Pancreas (tissue), 10 donors: ENCODE measurements around the gene TMEM183A. TPM values are rescaled to one million over a fixed set of nuclear protein-coding genes. Genes with fewer than 3 reads are reported as not detected.

Experiments used
- ATAC-seq, 4 donors: fragments of 200-7000 bp; cut with Tn5 transposase; one replicate each; pipeline versions ENCODE4 v1.8.0 to v1.9.1; 2020; ENCODE audit warnings: mild to moderate bottlenecking in 4 of 4, moderate library complexity in 4 of 4
- DNase-seq, 6 donors: peaks; one replicate each; pipeline ENCODE4 v3.0.0-alpha.2; 2020
- FAIRE-seq: peaks from 2 replicates; lab custom pipeline; 2012; peaks lifted over from hg19 to GRCh38; lab: Jason Lieb, UNC
- H3K27ac ChIP-seq, 4 donors: fragments of 200-600 bp; sonication (generic); 1 replicate in 3 of 4; 2 replicates in 1 of 4; pipeline versions ENCODE4 v1.5.0 to v1.8.0; 2020
- H3K27me3 ChIP-seq, 4 donors: fragments of 200-600 bp; one replicate each; pipeline ENCODE4 v1.8.0; 2021
- H3K36me3 ChIP-seq, 3 donors: fragments of 200-600 bp; sonication (generic) in 1 of 3; one replicate each; pipeline versions ENCODE4 v1.5.0 to v1.8.0; 2020 to 2021
- H3K4me1 ChIP-seq, 3 donors: fragments of 200-600 bp; one replicate each; pipeline ENCODE4 v1.8.0; 2021
- H3K4me3 ChIP-seq, 4 donors: fragments of 200-600 bp; sonication (generic) in 2 of 4; one replicate each; pipeline versions ENCODE4 v1.5.0 to v1.8.0; 2020 to 2021
- H3K9me3 ChIP-seq, 4 donors: fragments of 200-600 bp; one replicate each; pipeline ENCODE4 v1.8.0; 2021
- CTCF ChIP-seq, 4 donors: fragments of 200-600 bp; sonication (generic) in 3 of 4; IDR thresholded peaks; one replicate each; pipeline versions ENCODE4 v1.5.0 to v1.8.0; 2021; ENCODE audit warnings: antibody characterized with exemption in 4 of 4
- WGBS, 2 donors: extraction: QIAGEN DNeasy Blood & Tissue Kit; methylation state at CpG; one replicate each; pipeline ENCODE4 v1.1.7; 2013; 5-methylcytosine and 5-hydroxymethylcytosine counted together
- intact Hi-C, 3 donors: fragments of 100-400 bp; cut with DNase I; formaldehyde crosslinking; loops; one replicate each; pipeline versions ENCODE4 v1.11.1 to v1.14.2; 2022
- polyA plus RNA-seq, 2 donors: library from polyadenylated mRNA; stranded (reverse); fragments of 200-250 nt; gene quantifications; one replicate each; pipeline ENCODE4 v1.2.3, GENCODE V29; 2013
- total RNA-seq, 6 donors: library from RNA; stranded (reverse); fragmentation: NEBNext Ultra II Directional in 4 of 6; extraction: Animal tissue kit (Norgen Biotek cat#: 25700) in 4 of 6; gene quantifications; one replicate each; pipeline versions ENCODE4 v1.2.1 to v1.2.4, GENCODE V29; 2021 to 2023
- donor health status: healthy with polysubstance abuse.
- donor health status: DM: no; HTN: no; CAD: no; lungs with moderate emphysema.
- donor health status: DM: no; HTN: no; CAD: no.
- donor health status: control.
- donor health status: control.
- donor health status: Bipolar disorder and iron deficiency.
- donor health status: DM: yes; HTN: yes; CAD: no.
- donor health status: DM: no; HTN: no; CAD: no.
- donor health status: DM: no; HTN: no; CAD: no.
- donor health status: DM: yes; HTN: yes; CAD: no.

TMEM183A gene
- total and polyA plus RNA-seq, 8 donors, result 16.6 to 38.7 (median 30.6) TPM

- Histone ChIP-seq H3K36me3 (peaks cover 0 to 7% (median 4%) of the 10 kb centered on the region in 3 donors), H3K4me1 (peaks cover 5 to 7% (median 5%) of the 10 kb centered on the region in 3 donors), H3K4me3 (peak overlapping the region; percentile 34 to 70 (median 44)), H3K27ac (no peak overlapping the region), H3K9me3 (no peaks in the 10 kb centered on the region), H3K27me3 (no peaks in the 10 kb centered on the region)
- intact Hi-C loops, result no loop called here
- FAIRE-seq (no peak), DNase-seq (peak in 2 of 6 donors; percentile 61 to 65), ATAC-seq (peak; percentile 3 to 27 (median 20))
- no peak for TF ChIP-seq CTCF (IDR thresholded peaks at IDR 0.05)
- WGBS, 2 donors, result 11 to 12% methylated on average over 42 to 46 of the region's 46 CpGs
These were observed 19.8 kb downstream of the TMEM183A start for GRCh38 chr1:203026666-203027663.

GRCh38 chr1:203028067-203028783, 21.1 kb downstream of the TMEM183A start:
- no peak for TF ChIP-seq CTCF (IDR thresholded peaks at IDR 0.05)
- DNase-seq, result no peak
- Histone ChIP-seq H3K4me1 (peaks cover 5 to 7% (median 5%) of the 10 kb centered on the region in 3 donors), H3K36me3 (peaks cover 0 to 4% (median 0%) of the 10 kb centered on the region in 3 donors), H3K9me3 (no peaks in the 10 kb centered on the region), H3K27ac (no peak overlapping the region), H3K4me3 (no peak overlapping the region), H3K27me3 (no peaks in the 10 kb centered on the region)
- intact Hi-C loops, result no loop called here
- no peak for FAIRE-seq
- 75 to 91% methylated on average over 9 of the region's 9 CpGs for WGBS, 2 donors
- ATAC-seq, result no peak

GRCh38 chr1:203028784-203029553, 21.8 kb downstream of the TMEM183A start:
- 64 to 67% methylated on average over 13 of the region's 13 CpGs for WGBS, 2 donors
- TF ChIP-seq CTCF (IDR thresholded peaks at IDR 0.05), result no peak
- H3K4me3 ChIP-seq, result no peak overlapping the region
- no peak overlapping the region for H3K27ac ChIP-seq
- ATAC-seq (no peak), DNase-seq (no peak), FAIRE-seq (no peak)
- intact Hi-C loops, result no loop called here
- no peaks in the 10 kb centered on the region for H3K9me3 ChIP-seq
- H3K4me1 ChIP-seq, result peaks cover 5 to 7% (median 5%) of the 10 kb centered on the region in 3 donors
- no peaks in the 10 kb centered on the region for H3K27me3 ChIP-seq
- no peaks in the 10 kb centered on the region for H3K36me3 ChIP-seq

- Histone ChIP-seq H3K27ac (no peak overlapping the region), H3K4me1 (peaks cover 5 to 7% (median 5%) of the 10 kb centered on the region in 3 donors), H3K27me3 (no peaks in the 10 kb centered on the region), H3K36me3 (no peaks in the 10 kb centered on the region), H3K4me3 (no peak overlapping the region), H3K9me3 (no peaks in the 10 kb centered on the region)
- FAIRE-seq, result no peak
- WGBS, 2 donors, result 66 to 70% methylated on average over 6 of the region's 6 CpGs
- intact Hi-C loops, result no loop called here
- DNase-seq, result no peak
- no peak for TF ChIP-seq CTCF (IDR thresholded peaks at IDR 0.05)
- no peak for ATAC-seq
These were observed 24.3 kb downstream of the TMEM183A start for GRCh38 chr1:203031467-203031866.
